WERI-Rb-1 (cell line): ENCODE results near the gene LOXL3.

Source experiments
- DNase-seq: peaks from one replicate; pipeline ENCODE4 v3.0.0-alpha.2; 2020
- H3K27ac ChIP-seq: fragments of 250-450 bp; sonication (Bioruptor Pico); 2 replicates; pipeline ENCODE4 v1.5.1; 2020; ENCODE audit warnings: mild to moderate bottlenecking, moderate library complexity
- H3K27me3 ChIP-seq: fragments of 250-450 bp; sonication (Bioruptor Pico); 2 replicates; pipeline ENCODE4 v1.5.1; 2021; ENCODE audit warnings: mild to moderate bottlenecking, low read depth, moderate library complexity; ENCODE audit not compliant: insufficient read depth, severe bottlenecking
- H3K36me3 ChIP-seq: fragments of 250-450 bp; sonication (Bioruptor Pico); 2 replicates; pipeline ENCODE4 v1.5.1; 2020; ENCODE audit warnings: mild to moderate bottlenecking, moderate library complexity
- H3K4me3 ChIP-seq: 2 replicates; pipeline ENCODE4 v1.5.1; 2011; ENCODE audit warnings: low read depth, mild to moderate bottlenecking, control low read depth, low read length
- H3K9me3 ChIP-seq: fragments of 250-450 bp; sonication (Bioruptor Pico); 2 replicates; pipeline ENCODE4 v1.5.1; 2021; ENCODE audit warnings: mild to moderate bottlenecking, moderate library complexity; ENCODE audit not compliant: severe bottlenecking
- TF ChIP-seq, protein P1 (sequence below): IDR thresholded peaks from 2 replicates; pipeline ENCODE4 v1.5.1; 2011; ENCODE audit warnings: low read depth, mild to moderate bottlenecking, control low read depth, inconsistent platforms, low read length

LOXL3 gene

DNA sequence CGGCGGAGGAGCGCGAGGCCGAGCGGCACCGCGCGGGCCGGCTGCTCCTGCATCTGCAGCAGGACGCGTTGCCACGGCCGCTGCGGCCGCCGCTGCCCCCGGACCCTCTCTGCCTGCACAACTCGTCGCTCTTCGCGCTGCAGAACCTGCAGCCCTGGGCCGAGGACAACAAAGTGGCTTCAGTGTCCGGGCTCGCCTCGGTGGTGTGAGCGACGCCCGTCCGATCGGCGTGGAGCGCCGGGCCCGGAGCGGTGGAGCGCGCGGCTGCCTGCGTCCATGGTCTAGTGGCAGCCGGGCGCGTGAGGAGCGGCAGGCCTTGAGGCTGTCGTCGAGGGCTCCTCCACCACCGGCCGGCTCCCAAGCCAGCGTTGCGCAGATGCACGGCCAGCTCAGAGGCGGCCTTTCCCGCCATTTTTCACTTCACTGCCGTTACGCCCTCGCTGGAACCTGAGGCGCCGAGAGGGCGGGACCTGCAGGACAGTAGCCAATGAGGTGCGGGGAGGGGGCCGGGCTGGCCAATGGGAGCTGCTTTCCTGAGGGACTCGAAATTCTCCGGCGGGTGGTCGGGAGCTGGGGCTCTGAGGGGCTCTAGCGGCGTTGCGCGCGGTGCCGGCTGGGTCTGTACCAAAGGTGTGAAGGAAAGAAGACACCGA is 37.6 kb downstream of the LOXL3 start:
- Histone ChIP-seq H3K27me3 (no peaks in the 10 kb centered on the region), H3K4me3 (no peak overlapping the region)

DNA sequence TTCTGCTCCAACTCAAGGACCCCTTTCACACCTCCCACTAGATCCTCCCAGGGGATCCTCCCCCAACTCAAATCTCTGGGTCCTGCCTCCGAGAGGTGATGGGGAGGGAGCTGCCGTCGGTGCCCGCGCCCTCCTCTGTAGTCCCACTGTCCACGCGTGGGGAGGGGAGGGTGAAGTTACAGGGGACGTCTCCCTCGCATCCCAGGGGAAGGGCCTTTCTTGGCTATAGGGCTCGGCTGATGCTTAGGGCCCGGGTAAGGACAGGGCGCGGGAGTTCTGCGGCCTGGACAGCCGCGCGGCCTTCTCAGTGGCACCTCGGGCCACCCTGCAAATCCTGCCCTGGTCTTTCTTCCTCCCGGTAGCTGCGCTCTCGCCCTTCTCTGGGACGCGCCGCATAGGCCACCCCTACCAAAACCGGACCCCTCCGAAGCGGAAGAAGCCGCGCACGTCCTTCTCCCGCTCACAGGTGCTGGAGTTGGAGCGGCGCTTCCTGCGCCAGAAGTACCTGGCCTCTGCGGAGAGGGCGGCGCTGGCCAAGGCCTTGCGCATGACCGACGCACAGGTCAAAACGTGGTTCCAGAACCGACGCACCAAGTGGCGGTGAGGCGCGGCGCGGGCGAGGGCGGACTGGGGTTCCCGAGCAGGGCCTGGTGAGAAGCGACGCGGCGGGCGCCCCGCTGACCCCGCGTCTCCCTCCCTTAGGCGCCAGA is 38.3 kb downstream of the LOXL3 start:
- no peaks in the 10 kb centered on the region for H3K27me3 ChIP-seq
- H3K4me3 ChIP-seq, result no peak overlapping the region
- DNase-seq, result no peak
- peaks cover 10% of the 10 kb centered on the region; the same call in 1 of the 2 replicates for H3K36me3 ChIP-seq
- H3K9me3 ChIP-seq, result no peaks in the 10 kb centered on the region
- H3K27ac ChIP-seq, result no peak overlapping the region
- TF ChIP-seq, protein P1, sequence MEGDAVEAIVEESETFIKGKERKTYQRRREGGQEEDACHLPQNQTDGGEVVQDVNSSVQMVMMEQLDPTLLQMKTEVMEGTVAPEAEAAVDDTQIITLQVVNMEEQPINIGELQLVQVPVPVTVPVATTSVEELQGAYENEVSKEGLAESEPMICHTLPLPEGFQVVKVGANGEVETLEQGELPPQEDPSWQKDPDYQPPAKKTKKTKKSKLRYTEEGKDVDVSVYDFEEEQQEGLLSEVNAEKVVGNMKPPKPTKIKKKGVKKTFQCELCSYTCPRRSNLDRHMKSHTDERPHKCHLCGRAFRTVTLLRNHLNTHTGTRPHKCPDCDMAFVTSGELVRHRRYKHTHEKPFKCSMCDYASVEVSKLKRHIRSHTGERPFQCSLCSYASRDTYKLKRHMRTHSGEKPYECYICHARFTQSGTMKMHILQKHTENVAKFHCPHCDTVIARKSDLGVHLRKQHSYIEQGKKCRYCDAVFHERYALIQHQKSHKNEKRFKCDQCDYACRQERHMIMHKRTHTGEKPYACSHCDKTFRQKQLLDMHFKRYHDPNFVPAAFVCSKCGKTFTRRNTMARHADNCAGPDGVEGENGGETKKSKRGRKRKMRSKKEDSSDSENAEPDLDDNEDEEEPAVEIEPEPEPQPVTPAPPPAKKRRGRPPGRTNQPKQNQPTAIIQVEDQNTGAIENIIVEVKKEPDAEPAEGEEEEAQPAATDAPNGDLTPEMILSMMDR, result no peak

More for the DNA sequence above, 37.6 kb downstream of the LOXL3 start:
- peak overlapping the region; percentile 61 for H3K27ac ChIP-seq
- H3K9me3 ChIP-seq, result no peaks in the 10 kb centered on the region
- TF ChIP-seq, protein P1, result no peak
- DNase-seq, result no peak
- peaks cover 10% of the 10 kb centered on the region; the same call in 1 of the 2 replicates for H3K36me3 ChIP-seq

DNA sequence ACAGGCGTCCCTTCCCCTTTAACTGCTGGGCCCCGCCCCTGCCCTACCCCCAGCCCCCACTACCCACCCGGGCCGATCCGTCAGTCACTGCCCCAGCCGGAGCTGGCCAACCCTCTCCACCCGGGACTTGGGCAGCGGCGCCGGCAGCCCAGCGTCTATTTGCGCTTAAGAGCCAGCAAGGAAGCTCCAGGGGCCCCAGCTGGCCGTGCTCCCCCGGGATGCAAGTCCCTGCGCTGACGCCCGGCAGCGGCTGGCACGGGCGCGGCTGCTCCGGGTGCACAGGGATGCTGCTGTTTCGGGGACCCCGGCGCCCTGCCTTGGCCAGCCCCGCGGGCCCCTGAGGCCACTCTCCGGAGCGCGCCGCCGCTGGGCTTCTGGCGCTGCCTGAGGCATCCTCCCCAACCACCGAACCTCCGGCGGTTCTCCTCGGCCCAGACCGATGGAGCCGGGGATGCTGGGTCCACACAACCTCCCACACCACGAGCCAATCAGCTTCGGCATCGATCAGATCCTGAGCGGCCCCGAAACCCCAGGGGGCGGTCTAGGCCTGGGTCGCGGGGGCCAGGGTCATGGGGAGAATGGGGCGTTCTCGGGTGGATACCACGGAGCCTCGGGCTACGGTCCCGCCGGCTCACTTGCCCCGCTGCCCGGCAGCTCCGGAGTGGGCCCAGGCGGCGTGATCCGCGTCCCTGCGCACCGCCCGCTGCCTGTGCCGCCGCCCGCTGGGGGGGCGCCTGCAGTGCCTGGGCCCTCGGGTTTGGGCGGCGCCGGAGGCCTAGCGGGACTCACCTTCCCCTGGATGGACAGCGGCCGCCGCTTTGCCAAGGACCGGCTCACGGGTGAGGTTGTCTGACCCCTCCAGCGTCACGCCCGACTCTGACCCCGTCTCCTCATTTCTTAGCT is 39.1 kb downstream of the LOXL3 start, which contains the start of gene TLX2:
TLX2 (plus strand) TSS at position 83 of the 903 bp plus-strand sequence; CDS start at position 440, 357 bp downstream.
- Histone ChIP-seq H3K4me3 (peak within 1 kb of the TSS; percentile 49), H3K36me3 (peaks cover 10% of the 10 kb centered on the region; the same call in 1 of the 2 replicates), H3K27me3 (no peaks in the 10 kb centered on the region), H3K9me3 (no peaks in the 10 kb centered on the region), H3K27ac (peak within 1 kb of the TSS; percentile 100)
- TF ChIP-seq, protein P1, result no peak
- no peak for DNase-seq

DNA sequence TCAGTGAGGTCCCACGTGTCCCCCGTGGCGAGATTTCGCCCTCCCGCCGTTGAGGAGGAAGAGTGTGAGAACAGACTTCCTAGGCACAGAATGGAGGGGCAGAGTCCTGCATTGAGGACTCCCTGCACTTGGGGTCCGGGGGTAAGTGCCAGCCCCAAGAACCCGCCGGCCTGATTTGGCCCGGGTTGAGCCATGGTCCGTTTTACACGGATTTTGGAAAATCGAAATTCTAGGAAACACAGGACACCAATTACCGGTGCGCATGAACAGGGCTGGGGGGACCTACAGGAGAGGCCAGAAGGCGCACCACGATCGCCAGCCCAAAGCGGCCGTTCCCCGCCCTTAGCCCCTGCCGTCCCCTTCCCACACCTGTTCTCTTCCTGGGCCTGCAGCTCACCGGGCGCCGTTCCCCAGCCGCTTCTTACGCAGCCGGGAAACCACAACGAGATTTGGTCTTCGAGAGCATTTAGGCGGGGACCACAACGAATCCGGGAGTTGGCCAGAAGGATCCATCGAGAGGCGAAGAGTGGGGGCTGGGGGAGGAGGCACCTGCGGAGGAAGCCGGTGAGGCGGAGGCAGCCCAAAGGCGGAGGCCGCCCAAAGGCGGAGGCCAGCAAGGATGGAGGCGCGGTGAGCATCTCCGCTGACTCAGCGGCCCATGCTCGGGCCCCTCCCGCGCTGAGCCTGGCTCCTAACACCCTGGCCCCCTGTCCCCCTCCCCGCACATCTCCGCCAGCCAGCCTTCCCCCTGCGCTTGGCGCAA is 40.0 kb downstream of the LOXL3 start:
- Histone ChIP-seq H3K27ac (peak overlapping the region; percentile 100), H3K9me3 (no peaks in the 10 kb centered on the region)
- TF ChIP-seq, protein P1, result no peak

More for the DNA sequence above, 40.0 kb downstream of the LOXL3 start:
- no peak for DNase-seq
- Histone ChIP-seq H3K27me3 (no peaks in the 10 kb centered on the region), H3K4me3 (peak overlapping the region; percentile 49), H3K36me3 (peaks cover 10% of the 10 kb centered on the region; the same call in 1 of the 2 replicates)
